K562 (cell line): ENCODE measurements around the gene MRPL27.

Experiments
- EZH2 ChIP-seq: IDR thresholded peaks from 2 replicates; pipeline ENCODE4 v1.6.1; 2012; ENCODE audit warnings: low read depth, mild to moderate bottlenecking, inconsistent platforms, low read length, borderline replicate concordance
- FOXK1 ChIP-seq: sonication (generic); formaldehyde crosslinking; IDR thresholded peaks from 2 replicates; pipeline ENCODE4 v1.8.0; 2022; ENCODE audit warnings: missing genetic modification reagents, mild to moderate bottlenecking, borderline replicate concordance
- MGA ChIP-seq: fragments of 450-650 bp; IDR thresholded peaks from 2 replicates; pipeline ENCODE4 v1.6.1; 2016; ENCODE audit warnings: mild to moderate bottlenecking, moderate library complexity
- ZNF140 ChIP-seq: fragments of 250-450 bp; sonication (Bioruptor Pico); IDR thresholded peaks from 2 replicates; pipeline ENCODE4 v1.8.0; 2021; ENCODE audit warnings: moderate library complexity, mild to moderate bottlenecking, inconsistent platforms

- no peak for TF ChIP-seq MGA
- no peak for TF ChIP-seq EZH2
- no peak for TF ChIP-seq ZNF140 (CRISPR knock-in tag)
- no peak for TF ChIP-seq FOXK1 (CRISPR knock-in tag)
Measured at GRCh38 chr17:50356418-50356817, 16.6 kb downstream of the MRPL27 start.
